Measurements from ENCODE around the gene RRAS2.

GRCh38 chr11:14322510-14322909 is 36.5 kb downstream of the RRAS2 start:
- TF ChIP-seq EZH2 (IDR thresholded peaks at IDR 0.05; ENCODE audit: low read depth), result no peak
- TF ChIP-seq, protein P1, sequence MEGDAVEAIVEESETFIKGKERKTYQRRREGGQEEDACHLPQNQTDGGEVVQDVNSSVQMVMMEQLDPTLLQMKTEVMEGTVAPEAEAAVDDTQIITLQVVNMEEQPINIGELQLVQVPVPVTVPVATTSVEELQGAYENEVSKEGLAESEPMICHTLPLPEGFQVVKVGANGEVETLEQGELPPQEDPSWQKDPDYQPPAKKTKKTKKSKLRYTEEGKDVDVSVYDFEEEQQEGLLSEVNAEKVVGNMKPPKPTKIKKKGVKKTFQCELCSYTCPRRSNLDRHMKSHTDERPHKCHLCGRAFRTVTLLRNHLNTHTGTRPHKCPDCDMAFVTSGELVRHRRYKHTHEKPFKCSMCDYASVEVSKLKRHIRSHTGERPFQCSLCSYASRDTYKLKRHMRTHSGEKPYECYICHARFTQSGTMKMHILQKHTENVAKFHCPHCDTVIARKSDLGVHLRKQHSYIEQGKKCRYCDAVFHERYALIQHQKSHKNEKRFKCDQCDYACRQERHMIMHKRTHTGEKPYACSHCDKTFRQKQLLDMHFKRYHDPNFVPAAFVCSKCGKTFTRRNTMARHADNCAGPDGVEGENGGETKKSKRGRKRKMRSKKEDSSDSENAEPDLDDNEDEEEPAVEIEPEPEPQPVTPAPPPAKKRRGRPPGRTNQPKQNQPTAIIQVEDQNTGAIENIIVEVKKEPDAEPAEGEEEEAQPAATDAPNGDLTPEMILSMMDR (conservative IDR thresholded peaks at IDR 0.05), result no peak
